COLO668 (cell line): Measurements from ENCODE around the gene PEX10.

Source experiments
- DNase-seq: peaks from one replicate; lab custom pipeline; 2025; ENCODE audit not compliant: unreplicated experiment; lab: John Stamatoyannopoulos, UW

PEX10 gene

DNA sequence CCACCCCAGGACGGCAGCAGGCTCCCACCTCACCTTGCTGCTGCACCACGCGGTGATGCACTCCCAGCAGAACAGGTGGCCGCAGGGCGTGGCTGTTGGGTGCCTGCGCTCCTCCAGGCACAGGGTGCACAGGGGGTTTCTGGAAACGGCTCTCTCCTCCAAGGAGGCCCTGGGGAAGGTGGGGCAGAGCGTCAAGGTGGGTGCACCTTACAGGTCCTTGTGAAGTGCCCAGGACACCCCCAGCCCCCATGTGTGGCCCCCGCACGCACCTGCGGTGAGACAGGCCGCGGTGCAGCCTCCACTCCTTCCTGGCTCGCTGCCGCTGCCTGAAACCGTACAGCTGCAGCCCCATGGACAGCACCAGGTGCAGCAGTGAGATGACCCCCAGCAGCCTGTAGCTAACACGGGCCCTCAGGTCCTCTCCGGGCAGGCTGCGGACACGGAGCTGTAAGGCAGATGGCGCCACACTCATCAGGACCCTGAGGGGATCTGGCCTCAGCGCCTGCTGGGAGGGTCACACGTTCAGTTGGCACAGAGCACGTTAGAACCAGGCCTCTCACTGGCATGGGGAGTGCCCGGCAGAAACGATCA lies 5.8 kb downstream of the PEX10 start:
- peak; percentile 91 for DNase-seq

DNA sequence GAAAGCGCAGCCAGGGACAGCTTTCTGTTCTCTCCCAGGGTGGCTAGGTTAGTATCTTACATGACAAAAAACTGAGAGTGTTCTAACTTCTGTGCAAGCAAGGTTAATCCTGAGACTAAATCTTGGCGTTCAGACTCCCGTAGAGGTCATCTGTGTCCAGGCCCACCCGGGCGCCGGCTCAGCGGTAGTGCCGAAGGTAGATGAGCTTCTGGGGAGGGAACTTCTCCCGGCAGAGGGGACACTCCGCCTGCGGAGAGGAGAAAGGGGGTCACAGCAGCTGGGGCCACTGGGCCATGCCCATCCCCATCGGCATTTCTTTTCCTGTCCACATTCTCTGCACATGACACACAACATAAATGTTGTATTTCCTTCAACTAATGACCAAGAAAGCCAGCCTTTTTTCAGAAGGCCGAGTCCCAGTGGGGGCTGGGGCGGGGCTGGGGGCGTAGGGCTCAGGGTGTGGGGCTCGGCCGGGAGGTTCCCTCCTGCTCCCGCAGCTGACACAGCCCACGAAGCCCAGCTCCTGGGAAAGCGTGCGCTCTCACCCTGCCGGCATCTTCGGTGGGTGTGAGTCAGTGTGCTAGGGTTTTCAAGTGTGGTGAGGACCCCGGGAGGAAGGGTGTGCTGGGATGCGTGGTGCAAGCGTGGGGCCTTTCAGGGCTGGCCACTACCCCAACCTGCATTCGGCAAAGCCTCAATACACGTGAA lies 6.6 kb downstream of the PEX10 start:
- DNase-seq, result no peak

DNA sequence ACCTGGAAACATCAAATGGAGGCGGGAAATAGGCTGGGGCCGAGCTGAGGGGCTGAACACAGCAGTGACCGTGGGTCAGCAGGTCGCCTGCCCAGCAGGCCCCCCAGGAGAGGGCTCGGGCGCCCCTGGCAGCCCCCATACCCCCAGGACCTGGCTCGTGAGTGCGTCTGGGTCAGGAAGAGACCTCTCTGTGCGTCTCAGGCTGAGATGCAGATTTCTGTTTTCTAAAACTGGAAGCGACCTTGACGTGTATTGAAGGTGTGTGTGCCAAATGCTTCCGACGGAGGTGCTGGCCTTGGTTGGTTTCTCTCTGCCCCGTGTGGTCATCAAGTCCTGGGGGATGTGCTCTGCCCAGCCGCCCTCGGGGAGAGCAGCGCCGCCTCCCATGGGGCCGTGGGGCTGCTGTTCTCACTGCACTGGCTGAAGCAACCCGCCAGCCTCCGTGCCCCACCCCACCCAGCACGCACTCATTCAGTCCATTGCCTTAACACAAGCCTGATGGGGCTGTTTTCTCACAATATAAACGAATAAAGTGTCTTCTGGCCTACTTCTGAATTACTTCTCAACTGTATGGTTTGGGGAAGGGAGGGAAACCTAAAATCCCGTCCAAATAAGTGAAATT lies 7.4 kb downstream of the PEX10 start:
- DNase-seq, result no peak

GRCh38 chr1:2404142-2404889 lies 8.0 kb downstream of the PEX10 start:
- DNase-seq, result no peak

DNA sequence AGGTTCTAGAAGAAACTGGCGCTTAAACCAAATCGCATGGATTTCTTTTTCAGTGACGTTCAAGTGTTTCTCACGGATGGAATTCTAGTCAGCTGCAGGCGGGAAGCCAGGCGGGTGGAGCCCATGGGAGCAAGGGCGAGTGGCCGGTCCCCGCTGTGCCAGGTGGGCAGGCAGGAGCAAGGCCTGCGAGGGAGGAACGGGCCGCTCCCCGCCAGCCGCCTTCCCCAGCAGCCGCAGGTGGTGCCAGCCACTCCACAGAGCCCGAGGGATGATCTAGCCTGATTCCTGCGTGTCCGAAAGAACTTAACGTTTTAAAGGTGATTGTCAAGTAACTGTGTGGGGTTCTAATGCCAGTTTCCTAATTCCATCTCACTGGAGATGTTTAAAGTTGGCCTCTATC lies 9.1 kb downstream of the PEX10 start:
- no peak for DNase-seq

DNA sequence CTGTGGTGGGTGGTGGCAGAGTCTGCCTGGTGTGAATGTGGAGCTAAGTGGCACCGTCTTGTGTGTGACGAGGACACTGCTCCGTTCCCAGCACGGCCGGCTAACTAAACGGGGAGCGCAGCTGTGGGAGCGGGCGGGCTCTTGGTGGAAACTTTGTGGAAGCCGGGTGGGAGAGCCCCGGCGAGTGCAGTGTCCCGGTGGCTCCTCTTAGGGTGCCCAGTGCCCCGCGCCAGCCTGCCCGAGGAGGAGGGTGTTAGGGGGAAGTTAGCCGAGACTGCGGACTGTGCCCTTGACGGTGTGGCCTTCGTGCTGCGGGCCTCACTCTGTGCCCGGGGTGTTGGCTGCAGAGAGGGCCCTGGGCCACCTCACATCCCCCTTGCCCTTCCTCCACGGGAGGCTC lies 9.9 kb downstream of the PEX10 start:
- no peak for DNase-seq

DNA sequence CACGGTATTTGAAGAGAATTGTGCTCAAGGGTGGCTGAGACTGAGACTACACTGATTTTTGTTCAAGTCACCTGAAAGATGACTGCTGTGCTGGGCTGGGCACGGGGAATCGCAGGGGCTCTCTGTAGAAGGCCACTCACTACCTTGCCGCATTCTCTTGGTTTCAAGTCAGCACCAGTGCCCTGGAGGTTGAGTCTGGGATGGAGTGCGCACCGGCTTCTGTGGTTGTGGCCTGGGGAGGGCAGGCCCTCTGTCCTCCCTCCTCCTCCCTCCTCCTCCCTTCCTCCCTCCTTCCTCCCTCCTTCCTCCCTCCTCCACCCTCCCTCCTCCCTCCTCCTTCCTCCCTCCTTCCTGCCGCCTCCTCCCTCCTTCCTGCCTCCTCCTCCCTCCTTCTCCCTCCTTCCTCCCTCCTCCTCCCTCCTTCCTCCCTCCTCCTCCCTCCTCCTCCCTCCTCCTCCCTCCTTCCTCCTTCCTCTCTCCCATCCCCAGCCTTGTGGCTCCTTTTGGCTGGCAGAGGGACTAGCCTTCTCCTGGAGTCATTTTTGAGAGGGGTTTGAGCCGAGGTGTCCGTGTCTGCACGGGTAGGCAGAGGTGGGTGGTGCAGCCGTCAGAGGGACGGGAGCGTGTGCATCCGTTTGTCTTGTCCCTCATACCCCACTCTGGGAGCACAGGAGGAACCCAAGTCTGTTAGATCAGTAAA lies 11.3 kb downstream of the PEX10 start:
- no peak for DNase-seq

- no peak for DNase-seq
Measured at GRCh38 chr1:2400576-2400909, 11.8 kb downstream of the PEX10 start.

DNA sequence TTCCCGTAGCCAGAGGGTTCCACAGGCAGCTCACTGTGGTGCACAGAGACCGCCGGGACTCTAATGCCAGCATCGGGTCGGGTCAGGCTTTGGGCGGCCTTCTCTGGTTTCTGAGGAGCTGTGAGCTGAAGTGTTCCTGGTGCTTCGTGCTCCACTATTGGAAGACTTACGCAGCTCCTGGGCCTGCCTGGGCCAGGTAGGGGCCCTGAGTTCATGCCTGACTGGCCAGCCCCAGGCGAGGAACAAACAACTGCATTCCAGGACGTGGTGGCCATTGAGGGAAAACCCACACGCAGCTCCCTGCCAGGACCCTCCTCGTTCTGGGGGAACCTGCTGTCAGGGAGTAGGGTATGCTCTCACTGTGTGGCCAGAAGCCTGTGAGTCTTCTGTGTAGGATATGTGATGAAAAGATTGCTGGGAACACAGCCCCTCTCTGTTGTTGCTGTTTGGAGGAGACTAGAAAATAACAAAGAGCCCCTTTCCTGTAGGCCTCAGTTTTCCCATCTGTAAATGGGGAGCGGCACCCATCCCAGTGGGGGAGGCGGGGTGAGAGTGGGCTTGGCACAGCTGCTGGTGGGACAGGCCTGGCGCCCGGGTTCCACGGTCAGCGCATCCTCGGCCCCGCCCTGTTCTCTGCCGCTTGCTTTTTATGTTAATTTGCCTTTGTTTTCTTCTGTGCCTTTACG lies 12.3 kb downstream of the PEX10 start:
- DNase-seq, result no peak

- no peak for DNase-seq
Measured at GRCh38 chr1:2398871-2399270, 13.5 kb downstream of the PEX10 start.

GRCh38 chr1:2397007-2397679 lies 15.2 kb downstream of the PEX10 start:
- no peak for DNase-seq

DNA sequence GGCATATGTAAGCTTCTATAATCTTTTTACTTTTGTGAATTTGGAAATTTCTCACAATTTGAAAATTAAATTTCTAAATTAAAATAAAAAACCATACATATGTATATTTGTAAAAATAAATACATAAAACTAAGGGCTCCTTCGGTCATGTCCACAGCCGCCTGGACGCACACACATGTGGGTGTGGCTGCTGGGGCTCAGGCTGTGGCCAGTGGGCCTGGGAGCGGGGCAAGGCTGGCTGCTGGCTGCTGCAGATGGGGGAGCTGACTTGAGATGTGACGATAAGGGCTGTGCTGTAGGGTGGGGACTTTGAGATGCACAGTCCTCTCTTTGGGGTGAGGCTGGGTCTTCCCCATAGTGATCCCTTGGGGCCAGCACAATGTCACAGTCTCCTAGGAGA lies 15.9 kb downstream of the PEX10 start:
- no peak for DNase-seq

- DNase-seq, result no peak
Measured at GRCh38 chr1:2396059-2396458, 16.3 kb downstream of the PEX10 start.

- no peak for DNase-seq
Measured at GRCh38 chr1:2395245-2395644, 17.1 kb downstream of the PEX10 start.

DNA sequence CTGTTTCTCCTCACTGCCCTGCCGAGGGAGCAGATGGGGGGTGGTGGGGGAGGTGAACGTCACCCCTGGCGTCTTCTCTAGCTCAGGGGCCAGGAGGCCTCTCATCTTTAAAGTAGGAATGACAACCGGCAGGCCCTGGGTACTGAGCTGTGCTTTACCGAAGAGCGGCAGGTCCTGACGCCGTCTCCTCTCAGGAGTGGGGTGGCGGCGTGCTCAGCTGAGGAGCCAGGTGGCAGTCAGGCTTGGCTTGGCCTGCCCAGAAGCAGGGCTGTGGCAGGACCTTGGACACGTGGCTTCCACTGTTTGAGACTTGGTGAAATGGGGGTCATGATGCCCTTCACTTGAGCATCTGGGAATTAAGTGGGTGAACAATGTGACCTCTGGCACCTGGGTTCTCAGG lies 17.6 kb downstream of the PEX10 start:
- DNase-seq, result no peak

GRCh38 chr1:2394220-2394619 lies 18.1 kb downstream of the PEX10 start:
- DNase-seq, result no peak

- peak; percentile 73 for DNase-seq
Measured at GRCh38 chr1:2393471-2393877, 18.9 kb downstream of the PEX10 start.

GRCh38 chr1:2392686-2393085 lies 19.7 kb downstream of the PEX10 start:
- peak; percentile 37 for DNase-seq

DNA sequence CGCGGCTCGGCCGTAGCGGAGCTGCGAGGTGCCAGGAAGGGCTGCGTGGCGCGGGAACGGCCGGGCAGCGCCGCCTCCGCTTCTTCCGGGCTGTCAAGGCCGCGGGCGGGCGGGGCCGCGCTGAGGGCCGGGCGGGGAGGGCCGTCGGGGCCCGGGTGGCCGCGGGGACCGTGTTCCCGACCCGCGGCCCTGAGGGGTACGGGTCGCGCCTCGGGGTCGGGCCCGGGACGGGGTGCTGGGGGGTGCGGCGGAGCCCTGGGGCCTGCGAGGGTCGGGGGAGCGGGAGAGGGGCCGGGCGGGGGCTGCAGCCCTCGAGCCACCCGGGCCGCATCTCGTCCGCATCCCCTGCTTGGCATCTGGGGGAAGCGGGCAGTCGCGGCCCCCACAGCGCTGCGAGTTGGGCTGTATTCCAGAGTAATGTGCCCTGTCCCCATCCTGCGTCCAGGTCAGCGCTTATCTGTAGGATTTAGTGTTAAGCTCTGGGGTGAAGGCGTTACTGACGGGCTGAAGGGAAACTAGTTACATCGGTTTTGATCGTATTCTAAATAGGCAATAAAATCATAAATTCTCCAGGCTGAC lies 20.3 kb downstream of the PEX10 start:
- peak; percentile 50 for DNase-seq
